Osteocyte (in vitro differentiated cells): Measurements from ENCODE around the gene ALOX5AP. TPM values are rescaled to one million over a fixed set of nuclear protein-coding genes. Genes with fewer than 3 reads are reported as not detected.

Source experiments
- DNase-seq: peaks from one replicate; pipeline ENCODE4 v3.0.0; 2021; ENCODE audit warnings: mixed read lengths; ENCODE audit not compliant: unreplicated experiment; ENCODE audit errors: extremely low spot score
- H3K27ac Mint-ChIP-seq: one replicate; pipeline ENCODE4 v1.8.0; 2021; ENCODE audit warnings: mild to moderate bottlenecking, mixed read lengths; ENCODE audit not compliant: unreplicated experiment
- H3K27me3 Mint-ChIP-seq: one replicate; pipeline ENCODE4 v1.8.0; 2021; ENCODE audit warnings: mixed read lengths; ENCODE audit not compliant: unreplicated experiment
- H3K36me3 Mint-ChIP-seq: one replicate; pipeline ENCODE4 v1.8.0; 2021; ENCODE audit warnings: mixed read lengths; ENCODE audit not compliant: unreplicated experiment
- H3K4me1 Mint-ChIP-seq: one replicate; pipeline ENCODE4 v1.8.0; 2021; ENCODE audit warnings: mixed read lengths; ENCODE audit not compliant: unreplicated experiment
- H3K4me3 Mint-ChIP-seq: one replicate; pipeline ENCODE4 v1.8.0; 2021; ENCODE audit warnings: mild to moderate bottlenecking, moderate library complexity, mixed read lengths; ENCODE audit not compliant: unreplicated experiment
- H3K9me3 Mint-ChIP-seq: one replicate; pipeline ENCODE4 v1.8.0; 2021; ENCODE audit warnings: mixed read lengths; ENCODE audit not compliant: unreplicated experiment
- total RNA-seq: library from RNA; stranded (reverse); gene quantifications from 2 replicates; pipeline ENCODE4 v1.2.1, GENCODE V29; 2021
- TF ChIP-seq, protein P1 (sequence below): fragments of 200-600 bp; sonication (generic); IDR thresholded peaks from 2 replicates; pipeline ENCODE4 v1.5.0; 2021; ENCODE audit warnings: antibody characterized with exemption, mild to moderate bottlenecking, moderate library complexity

The ALOX5AP gene
- total RNA-seq, 1 donor from 2014 or later: not detected

DNA sequence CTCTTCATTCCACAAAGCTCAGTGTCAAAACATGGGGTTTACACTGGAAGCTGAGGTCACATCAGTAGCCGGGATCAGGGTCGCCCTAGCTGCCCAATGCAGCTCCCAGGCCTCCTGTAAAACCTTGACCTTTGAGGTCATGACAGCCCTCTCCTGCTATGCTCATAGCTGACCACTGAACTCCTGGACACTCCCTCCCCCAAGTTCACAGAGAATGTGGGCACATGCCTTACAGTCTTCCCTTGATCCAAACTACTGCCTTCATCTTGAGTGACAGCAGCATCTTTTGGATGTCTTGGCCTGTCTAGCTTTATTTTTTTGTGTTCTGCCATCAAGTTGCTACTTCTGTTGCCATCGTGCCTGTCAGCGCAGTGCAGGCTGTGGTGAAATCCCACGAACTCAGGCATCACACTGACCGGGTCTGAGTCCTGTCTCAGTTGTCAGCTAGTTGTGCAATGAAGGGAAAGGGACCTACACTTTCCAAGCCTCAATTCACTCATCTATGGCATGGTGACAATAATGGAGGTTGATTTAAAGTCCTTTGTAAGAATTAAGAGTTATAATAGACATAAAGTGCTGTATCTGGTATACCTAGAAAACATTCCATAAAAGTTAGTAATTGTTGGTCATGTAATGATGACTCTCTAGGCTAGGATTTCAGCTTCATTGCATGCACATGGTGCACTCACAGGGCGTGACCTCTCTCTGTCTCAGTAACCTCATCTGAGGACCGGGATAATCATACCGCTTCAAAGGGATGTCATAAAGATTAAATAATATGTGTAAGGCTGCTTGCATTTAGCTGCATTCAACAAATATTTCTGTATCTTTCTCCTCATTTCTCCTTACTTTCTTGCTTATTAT lies 16.4 kb upstream of the ALOX5AP start:
- no peak for DNase-seq
- TF ChIP-seq, protein P1, sequence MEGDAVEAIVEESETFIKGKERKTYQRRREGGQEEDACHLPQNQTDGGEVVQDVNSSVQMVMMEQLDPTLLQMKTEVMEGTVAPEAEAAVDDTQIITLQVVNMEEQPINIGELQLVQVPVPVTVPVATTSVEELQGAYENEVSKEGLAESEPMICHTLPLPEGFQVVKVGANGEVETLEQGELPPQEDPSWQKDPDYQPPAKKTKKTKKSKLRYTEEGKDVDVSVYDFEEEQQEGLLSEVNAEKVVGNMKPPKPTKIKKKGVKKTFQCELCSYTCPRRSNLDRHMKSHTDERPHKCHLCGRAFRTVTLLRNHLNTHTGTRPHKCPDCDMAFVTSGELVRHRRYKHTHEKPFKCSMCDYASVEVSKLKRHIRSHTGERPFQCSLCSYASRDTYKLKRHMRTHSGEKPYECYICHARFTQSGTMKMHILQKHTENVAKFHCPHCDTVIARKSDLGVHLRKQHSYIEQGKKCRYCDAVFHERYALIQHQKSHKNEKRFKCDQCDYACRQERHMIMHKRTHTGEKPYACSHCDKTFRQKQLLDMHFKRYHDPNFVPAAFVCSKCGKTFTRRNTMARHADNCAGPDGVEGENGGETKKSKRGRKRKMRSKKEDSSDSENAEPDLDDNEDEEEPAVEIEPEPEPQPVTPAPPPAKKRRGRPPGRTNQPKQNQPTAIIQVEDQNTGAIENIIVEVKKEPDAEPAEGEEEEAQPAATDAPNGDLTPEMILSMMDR: no peak
- Mint-ChIP-seq H3K36me3 (no peaks in the 10 kb centered on the region), H3K27ac (no peak overlapping the region), H3K4me1 (peaks cover 10% of the 10 kb centered on the region), H3K27me3 (no peaks in the 10 kb centered on the region), H3K9me3 (no peaks in the 10 kb centered on the region), H3K4me3 (no peak overlapping the region)

DNA sequence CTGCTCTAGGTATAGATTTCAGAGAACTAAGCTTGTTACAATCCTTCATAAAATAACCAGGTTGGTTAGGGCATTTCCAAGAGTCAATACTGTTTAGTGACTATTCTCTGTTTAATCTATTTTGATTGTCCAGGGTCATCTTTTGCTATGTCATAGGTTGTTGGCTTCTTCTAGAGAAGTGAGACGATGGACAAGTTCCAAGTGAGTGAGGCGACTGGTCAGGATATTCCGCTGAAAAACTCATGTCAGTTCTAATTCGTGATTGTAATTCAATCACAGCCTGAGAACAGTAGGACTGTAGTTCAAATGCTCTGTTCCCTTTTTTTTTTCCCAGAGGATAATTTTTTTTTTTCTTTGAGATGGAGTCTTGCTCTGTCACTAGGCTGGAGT lies 15.8 kb upstream of the ALOX5AP start:
- no peak for DNase-seq
- Mint-ChIP-seq H3K36me3 (no peaks in the 10 kb centered on the region), H3K4me1 (peaks cover 10% of the 10 kb centered on the region), H3K27ac (no peak overlapping the region), H3K4me3 (no peak overlapping the region), H3K9me3 (no peaks in the 10 kb centered on the region), H3K27me3 (no peaks in the 10 kb centered on the region)
- TF ChIP-seq, protein P1: no peak

DNA sequence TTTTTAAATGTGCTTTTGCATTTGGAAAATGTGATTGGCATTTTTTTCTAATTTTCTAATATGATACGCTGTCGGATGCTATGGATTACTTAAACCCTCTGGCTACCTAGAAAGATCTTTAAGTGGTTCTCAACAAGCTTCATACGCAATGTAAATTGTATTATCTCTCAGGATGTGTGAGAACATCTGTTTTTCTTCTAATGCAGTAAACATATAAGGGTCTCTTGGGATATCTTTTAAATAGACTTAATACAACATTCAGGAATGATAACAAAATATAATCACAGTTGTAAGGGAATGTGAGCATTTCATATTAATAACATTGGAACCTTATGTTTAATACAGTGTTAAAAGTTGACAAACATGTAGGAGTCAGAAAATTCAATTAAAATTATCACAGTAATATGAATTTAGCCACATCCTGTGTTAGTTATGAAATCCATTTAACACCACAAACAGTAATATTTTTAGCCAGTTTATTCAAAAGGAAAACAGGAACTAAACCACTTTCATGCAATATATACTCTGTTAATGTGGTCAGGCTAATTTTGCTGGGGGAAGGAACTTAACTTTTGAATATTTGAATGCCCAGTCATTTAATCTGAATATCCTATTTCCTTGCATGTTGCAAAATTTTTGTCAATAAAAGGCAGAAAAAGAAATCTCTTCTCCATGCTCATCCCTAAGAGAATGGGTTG lies 15.0 kb upstream of the ALOX5AP start:
- Mint-ChIP-seq H3K27me3 (no peaks in the 10 kb centered on the region), H3K9me3 (no peaks in the 10 kb centered on the region), H3K27ac (no peak overlapping the region), H3K4me3 (no peak overlapping the region), H3K36me3 (no peaks in the 10 kb centered on the region), H3K4me1 (peaks cover 10% of the 10 kb centered on the region)
- DNase-seq: no peak
- TF ChIP-seq, protein P1: no peak

DNA sequence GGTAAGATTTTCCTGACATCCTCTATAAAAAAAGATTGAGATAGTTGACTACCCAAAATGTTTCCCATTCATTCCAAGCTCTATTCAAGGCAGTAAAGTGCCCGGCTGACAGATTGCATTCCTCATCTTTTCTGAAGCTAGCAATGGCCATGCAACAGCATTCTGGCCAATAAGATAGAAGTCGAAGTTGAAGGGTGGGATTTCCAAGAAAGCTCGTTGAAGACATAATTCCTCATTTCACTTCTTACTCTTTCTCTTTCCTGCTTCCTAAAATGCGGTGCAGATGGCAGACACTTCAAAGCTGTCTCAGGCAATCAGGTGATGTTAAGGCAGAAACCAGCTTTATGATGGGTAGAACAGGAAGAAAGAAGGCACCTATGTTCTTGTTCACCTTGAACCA lies 13.4 kb upstream of the ALOX5AP start:
- peaks cover 10% of the 10 kb centered on the region for H3K4me1 Mint-ChIP-seq

More for the DNA sequence above, 13.4 kb upstream of the ALOX5AP start:
- no peak overlapping the region for H3K27ac Mint-ChIP-seq
- TF ChIP-seq, protein P1: no peak
- H3K27me3 Mint-ChIP-seq: no peaks in the 10 kb centered on the region
- H3K36me3 Mint-ChIP-seq: no peaks in the 10 kb centered on the region
- H3K4me3 Mint-ChIP-seq: no peak overlapping the region
- no peak for DNase-seq
- H3K9me3 Mint-ChIP-seq: no peaks in the 10 kb centered on the region
